ENCODE measurements around the gene GNA14.

Gene GNA14

DNA sequence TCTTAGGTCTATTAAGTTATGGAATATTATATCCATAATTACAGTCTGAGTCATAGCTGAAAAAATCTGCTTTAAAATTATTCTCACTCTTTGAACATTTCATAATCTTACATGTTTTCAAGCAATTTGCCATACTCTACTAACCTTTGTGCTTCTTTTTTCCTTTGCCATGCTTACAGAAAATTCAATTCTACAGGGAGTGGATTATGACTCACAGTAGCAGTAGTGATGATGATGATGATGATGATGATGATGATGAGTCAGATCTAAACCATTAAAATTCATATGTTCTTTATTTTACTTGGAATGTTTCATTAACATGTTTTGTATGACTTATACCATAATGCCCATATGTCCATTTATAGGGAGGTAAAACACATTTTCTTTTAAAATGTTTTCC lies 263.7 kb downstream of the GNA14 start:
- DNase-seq = no peak

DNA sequence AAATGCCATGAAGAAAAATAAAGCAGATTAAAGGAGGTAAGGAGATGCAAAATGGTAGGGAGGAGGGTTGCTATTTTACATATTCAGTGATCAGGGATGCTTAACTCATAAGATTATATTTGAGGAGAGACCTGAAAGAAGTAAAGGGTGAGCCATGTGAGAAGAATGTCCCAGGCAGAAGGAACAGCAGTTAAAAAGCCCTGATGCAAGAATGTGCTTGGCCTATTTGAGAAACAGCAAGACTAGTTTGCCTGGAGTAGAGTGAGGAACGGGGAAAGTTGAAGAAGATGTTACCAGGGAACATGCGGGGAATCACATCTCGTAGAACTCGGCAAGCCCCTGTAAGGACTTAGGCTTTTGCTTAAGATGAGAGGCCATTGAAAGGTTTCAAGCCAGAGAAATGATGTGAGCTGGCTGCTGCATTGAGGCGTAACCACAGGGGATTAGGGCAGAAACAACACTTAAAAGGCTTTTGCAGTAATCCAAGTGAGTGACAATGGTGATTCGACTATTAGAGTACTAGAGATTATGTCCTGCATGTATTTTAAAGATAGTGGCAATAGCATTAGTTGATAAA lies 272.1 kb downstream of the GNA14 start:
- no peak for DNase-seq

DNA sequence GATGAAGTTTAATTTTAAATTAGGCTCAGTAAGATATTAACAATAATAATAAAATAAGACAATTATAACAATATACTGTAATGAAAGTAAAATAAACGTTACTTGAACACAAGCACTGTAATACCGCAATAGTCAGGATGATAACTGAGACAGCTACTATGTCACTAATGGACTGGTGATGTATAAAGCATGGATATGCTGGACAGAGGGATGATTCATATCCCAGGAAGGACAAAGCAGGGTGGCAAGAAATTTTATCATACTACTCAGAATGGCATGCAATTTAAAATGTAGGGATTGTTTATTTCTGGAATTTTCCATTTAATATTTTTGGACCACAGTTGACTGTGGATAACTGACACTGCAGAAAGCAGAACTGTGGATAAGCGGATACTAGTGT lies 273.9 kb downstream of the GNA14 start:
- no peak for DNase-seq

Measured in 8988T (cell line).